Epidermal melanocyte (primary cell): ENCODE measurements around the gene TMEM255B.

ENCODE experiments used
- DNase-seq: peaks from one replicate; pipeline ENCODE4 v3.0.0; 2011; ENCODE audit warnings: low spot score; ENCODE audit not compliant: insufficient read length

The TMEM255B gene

GRCh38 chr13:113846636-113847318 lies 87.8 kb downstream of the TMEM255B start:
- no peak for DNase-seq

- no peak for DNase-seq
These were observed 89.0 kb downstream of the TMEM255B start for GRCh38 chr13:113848020-113848419.

GRCh38 chr13:113848431-113849260 lies 89.6 kb downstream of the TMEM255B start:
- DNase-seq: no peak

- DNase-seq: no peak
These were observed 90.5 kb downstream of the TMEM255B start for GRCh38 chr13:113849546-113849945.

GRCh38 chr13:113849981-113850721 lies 91.1 kb downstream of the TMEM255B start:
- DNase-seq: no peak

GRCh38 chr13:113850722-113851479 lies 91.9 kb downstream of the TMEM255B start:
- no peak for DNase-seq

- DNase-seq: no peak
These were observed 92.4 kb downstream of the TMEM255B start for GRCh38 chr13:113851480-113851803.

- no peak for DNase-seq
These were observed 93.0 kb downstream of the TMEM255B start for GRCh38 chr13:113851826-113852535.

- DNase-seq: no peak
These were observed 93.8 kb downstream of the TMEM255B start for GRCh38 chr13:113852536-113853517.

- no peak for DNase-seq
These were observed 94.7 kb downstream of the TMEM255B start for GRCh38 chr13:113853518-113854237.

- DNase-seq: no peak
These were observed 95.4 kb downstream of the TMEM255B start for GRCh38 chr13:113854238-113855011.

GRCh38 chr13:113855012-113855921 lies 96.2 kb downstream of the TMEM255B start:
- DNase-seq: no peak

GRCh38 chr13:113855931-113856715 lies 97.1 kb downstream of the TMEM255B start:
- no peak for DNase-seq

GRCh38 chr13:113856716-113857065 lies 97.7 kb downstream of the TMEM255B start:
- DNase-seq: no peak

- no peak for DNase-seq
These were observed 98.6 kb downstream of the TMEM255B start for GRCh38 chr13:113857531-113858195.
